GM04503 (cell line): ENCODE results near the gene PLOD3.

Source experiments
- DNase-seq: peaks from one replicate; pipeline ENCODE4 v3.0.0-alpha.2; 2012; ENCODE audit warnings: low read depth

Gene PLOD3

GRCh38 chr7:101180130-101180755 is 37.1 kb downstream of the PLOD3 start, which contains the start of gene NAT16:
NAT16 (minus strand) TSS chr7:101180293; CDS start chr7:101174807, 5,486 bp downstream.
- no peak for DNase-seq

- DNase-seq = no peak
Observed at GRCh38 chr7:101179713-101180112, 37.7 kb downstream of the PLOD3 start.

DNA sequence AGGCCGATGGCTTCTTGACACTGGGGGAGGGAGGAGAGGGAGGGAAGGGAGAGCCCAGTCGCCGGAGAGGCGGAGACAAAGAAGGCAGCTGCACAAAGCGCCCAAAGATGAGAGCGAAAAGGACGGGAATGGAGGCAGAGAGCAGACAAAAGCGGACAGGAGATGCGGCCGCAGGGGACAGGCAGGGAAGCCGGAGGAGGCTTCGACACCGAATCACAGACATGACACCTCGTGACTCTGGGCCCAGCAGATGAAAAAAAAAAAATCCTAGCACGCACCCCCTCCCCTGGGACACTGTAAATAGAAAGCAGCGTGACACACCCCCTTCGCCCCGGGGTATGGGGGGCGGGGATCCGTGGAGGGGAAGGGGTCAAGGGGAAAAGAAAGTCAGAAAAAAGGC is 38.3 kb downstream of the PLOD3 start:
- no peak for DNase-seq

- DNase-seq = no peak
Observed at GRCh38 chr7:101177644-101178043, 39.7 kb downstream of the PLOD3 start.

DNA sequence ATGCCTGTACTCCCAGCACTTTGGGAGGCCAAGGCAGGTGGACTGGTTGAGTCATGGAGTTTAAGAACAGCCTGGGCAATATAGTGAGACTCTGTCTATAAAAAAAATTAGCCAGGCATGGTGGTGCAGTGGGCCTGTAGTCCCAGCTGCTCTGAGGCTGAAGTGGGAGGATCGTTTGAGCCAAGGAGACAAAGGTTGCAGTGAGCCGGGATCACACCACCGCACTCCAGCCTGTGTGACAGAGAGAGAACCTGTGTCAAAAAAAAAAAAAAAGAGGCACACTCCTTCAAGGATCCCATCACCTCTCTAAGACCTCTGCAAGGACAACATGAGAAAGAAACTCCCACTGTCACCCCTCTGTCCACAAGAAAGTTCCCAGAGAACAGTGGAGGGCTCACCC is 41.7 kb downstream of the PLOD3 start:
- no peak for DNase-seq

GRCh38 chr7:101174322-101174854 is 43.0 kb downstream of the PLOD3 start:
- no peak for DNase-seq

DNA sequence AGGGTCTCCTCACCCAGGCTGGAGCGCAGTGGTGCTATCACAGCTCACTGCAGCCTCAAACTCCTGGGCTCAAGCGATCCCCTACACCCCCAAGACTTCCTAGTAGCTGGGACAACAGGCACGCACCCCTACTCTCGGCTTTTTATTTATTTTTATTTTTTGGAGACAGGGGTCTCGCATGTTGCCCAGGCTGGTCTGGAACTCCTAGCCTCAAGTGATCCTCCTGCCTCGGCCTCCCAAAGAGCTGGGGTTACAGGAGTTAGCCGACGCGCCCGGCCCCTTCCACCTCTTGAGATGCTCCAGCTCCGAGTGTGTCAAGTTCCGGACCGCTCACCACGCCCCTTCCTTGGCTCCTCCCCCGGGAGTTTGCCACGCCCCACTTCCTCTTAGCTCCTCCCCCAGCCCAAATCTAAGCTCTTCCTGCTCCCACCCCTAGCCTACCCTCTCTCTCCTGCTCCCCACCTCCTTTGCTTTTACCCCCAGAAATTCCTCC is 43.6 kb downstream of the PLOD3 start:
- no peak for DNase-seq

DNA sequence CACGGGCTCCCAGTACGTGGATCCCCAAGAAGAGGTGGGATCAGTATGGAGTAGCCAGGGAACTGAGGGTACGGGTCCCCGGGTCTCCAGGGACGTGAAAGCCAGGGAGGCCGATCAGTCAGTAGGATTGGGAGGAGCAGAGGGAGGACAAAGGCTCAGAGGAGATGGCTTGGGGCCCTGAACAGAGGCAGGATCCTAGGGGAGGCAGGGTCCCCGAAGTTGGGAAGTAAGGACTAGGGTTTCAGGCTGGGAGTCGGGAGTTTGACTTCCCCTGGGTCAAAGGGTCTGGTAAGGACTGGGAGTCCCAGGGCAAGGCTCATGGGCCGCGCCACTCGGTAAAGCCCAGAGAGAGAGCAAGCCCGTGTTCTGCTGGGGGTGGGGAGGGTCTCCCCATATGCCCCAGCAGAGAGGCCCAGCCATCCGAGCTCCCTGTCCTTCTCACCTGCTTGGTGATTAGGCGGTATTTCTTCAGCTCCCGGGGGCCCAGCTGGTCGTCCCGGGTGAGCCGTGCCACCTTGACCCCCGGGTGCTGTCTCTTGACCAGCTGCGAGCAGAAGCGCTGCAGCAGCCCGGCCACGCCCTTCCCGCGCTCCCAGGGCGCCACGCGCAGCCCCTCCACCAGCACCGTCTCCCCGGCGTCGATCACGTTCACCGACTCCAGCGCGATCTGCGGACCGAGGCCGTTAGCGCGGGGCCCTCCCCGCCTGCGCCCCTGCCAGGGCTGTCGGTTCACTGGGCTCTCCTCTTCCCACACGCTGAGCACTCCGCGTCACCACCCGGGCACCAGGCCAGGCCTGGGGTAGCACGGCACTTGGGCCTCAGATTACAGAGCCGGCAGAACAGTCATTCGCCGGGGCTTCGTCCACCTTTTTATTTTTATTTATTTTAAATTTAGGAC is 44.3 kb downstream of the PLOD3 start:
- no peak for DNase-seq

- no peak for DNase-seq
Observed at GRCh38 chr7:101172005-101172853, 45.2 kb downstream of the PLOD3 start.

DNA sequence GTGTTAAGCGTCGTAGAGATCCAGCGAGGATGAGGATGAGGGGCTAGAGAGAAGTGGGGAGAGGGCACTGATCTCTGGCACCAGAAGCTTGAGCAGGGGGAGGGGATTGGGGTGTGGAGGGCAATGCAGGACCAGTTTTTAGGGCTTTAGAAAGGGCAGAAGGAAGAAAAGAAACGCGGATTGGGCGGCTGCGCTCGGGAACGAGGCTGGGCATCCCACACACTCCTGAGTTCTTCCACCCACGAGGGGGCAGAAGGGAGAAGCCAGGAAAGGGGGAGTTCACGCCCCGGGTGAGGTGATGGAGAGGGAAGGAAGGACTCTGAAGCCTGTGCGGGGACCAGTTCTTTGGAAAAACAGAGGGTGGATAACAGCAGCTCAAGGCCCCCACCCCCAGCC is 45.9 kb downstream of the PLOD3 start:
- DNase-seq = no peak

GRCh38 chr7:101170617-101171441 is 46.6 kb downstream of the PLOD3 start:
- DNase-seq = no peak

DNA sequence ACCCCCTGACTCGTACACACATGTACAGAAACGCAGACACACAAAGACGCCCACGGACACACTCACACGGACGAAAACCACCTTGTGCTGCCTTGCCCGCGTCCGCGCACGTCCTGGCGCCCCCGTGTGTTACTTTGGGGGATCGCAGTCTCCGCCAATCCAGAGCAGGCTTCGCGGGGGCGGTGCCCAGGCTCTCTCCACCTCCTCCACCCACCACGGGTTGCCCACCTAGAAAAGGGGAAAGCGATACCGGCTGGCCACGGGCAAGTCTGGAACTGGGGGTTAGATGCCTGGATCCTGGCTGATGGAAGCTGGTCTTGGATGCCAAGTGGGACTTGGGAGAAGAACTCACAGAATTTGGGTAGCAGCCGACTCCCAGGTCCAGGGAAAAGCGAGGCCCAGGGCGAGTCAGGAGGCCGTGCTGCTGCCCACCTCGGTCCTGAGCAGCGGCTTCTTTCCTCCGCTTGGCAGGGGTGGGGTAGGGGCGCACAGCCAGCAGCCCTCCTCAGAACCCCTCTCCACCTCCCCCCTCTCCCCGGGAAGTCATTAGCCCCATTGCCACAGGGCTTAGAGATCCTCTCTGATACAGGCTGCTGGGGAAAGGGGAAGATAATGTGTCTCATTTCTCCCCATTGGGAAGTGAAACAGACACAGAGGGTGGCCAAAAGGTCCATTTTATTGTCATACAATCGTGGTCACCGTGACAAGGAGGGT is 47.4 kb downstream of the PLOD3 start:
- no peak for DNase-seq

DNA sequence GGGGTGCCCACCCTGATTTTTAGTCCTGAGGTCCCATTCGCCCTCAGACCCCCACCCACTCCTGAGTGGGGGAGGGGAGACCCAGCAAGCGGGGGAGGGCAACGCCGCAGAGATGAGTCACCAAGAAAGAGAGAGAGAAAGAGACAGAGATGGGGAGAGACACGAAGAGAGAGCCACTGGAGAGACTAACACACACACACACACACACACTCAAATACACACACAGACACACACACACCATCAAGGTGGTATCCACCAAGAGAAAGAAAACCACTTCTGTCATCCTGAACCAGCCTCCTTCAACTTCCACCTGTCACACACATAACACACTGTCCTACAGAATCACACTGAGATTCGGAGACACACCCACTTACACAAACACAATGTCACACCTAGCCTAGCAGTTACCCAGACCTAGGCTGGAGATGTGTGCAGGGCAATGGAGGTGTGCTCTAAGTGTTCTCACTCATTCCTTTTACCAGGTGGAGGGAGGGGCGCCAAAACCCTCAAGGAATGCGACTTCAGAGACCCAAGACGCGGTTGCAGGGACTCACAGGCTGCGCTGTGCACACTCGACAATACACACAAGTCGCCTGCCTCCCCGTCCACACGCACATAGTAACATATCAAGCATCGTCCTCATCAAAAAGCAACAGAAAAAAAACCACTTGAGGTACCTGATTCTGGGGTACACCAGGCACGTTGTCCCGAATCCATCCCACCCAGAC is 48.1 kb downstream of the PLOD3 start:
- no peak for DNase-seq

GRCh38 chr7:101168412-101169049 is 48.9 kb downstream of the PLOD3 start:
- DNase-seq = no peak

GRCh38 chr7:101167645-101168411 is 49.6 kb downstream of the PLOD3 start:
- DNase-seq = no peak

DNA sequence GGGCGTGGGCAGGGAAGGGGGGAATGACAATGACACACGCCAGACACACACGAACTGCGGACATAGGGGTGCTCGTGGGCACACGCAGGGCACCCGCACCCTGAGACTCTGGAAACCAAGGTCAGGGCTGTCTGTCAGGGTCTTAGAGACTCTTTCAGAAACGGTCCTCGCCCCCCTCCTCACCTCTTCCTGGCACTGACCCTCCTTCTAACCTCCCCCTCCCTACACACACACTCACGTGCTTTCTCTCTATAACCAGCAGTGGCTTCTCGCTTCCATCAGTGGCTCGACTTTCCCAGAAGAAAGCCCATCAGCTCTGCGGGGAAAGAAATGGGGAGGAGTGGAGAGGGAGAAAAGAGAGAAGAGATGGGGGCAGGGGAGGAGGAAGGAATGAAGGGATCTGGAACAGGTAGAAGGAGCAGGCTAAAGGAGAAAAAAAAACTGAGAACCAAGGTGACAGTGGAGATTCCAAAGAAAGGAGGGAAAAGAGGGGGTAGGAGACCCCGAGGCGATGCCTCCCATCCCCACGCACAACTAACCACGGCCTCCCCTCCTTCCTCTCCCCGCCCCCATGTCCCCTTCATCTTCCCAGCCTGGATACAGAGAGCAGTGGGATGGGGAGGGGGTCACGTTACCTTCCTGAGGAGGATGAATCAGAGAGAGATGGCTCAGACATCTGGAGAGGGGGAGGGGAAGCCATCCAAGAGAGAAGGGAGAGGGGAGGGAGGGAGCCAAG is 50.3 kb downstream of the PLOD3 start:
- DNase-seq = no peak

GRCh38 chr7:101166648-101166908 is 50.8 kb downstream of the PLOD3 start:
- no peak for DNase-seq
